Right lobe of liver (tissue), 6 donors: ENCODE data around the gene HDAC7. TPM values are rescaled to one million over a fixed set of nuclear protein-coding genes. Genes with fewer than 3 reads are reported as not detected.
A peak's percentile ranks its signal among the peaks of the same experiment; 100 is the strongest.

Experiments
- ATAC-seq, 4 donors: fragments of 200-7000 bp; cut with Tn5 transposase; one replicate each; pipeline ENCODE4 v1.9.1; 2020; ENCODE audit warnings: mild to moderate bottlenecking in 4 of 4, moderate library complexity in 4 of 4
- DNase-seq, 3 donors: peaks; one replicate each; pipeline ENCODE4 v3.0.0-alpha.2; 2020
- H3K27ac ChIP-seq, 3 donors: fragments of 200-600 bp; one replicate each; pipeline ENCODE4 v1.8.0; 2022
- H3K27me3 ChIP-seq, 2 donors: fragments of 200-600 bp; one replicate each; pipeline ENCODE4 v1.8.0; 2022
- H3K36me3 ChIP-seq, 4 donors: fragments of 200-600 bp; sonication (generic) in 1 of 4; one replicate each; pipeline versions ENCODE4 v1.5.1 to v1.8.0; 2017 to 2022; ENCODE audit warnings: control low read depth in 1 of 4
- H3K4me1 ChIP-seq, 4 donors: fragments of 200-600 bp; sonication (generic) in 1 of 4; one replicate each; pipeline versions ENCODE4 v1.5.1 to v1.8.0; 2017 to 2022; ENCODE audit warnings: control low read depth in 1 of 4
- H3K4me3 ChIP-seq, 3 donors: fragments of 200-600 bp; one replicate each; pipeline ENCODE4 v1.8.0; 2022
- H3K9me3 ChIP-seq, 4 donors: fragments of 200-600 bp; sonication (generic) in 1 of 4; one replicate each; pipeline versions ENCODE4 v1.5.1 to v1.8.0; 2017 to 2022; ENCODE audit warnings: control low read depth in 1 of 4
- CTCF ChIP-seq, 4 donors: fragments of 200-600 bp in 3 of 4; fragments of 450-650 bp in 1 of 4; IDR thresholded peaks; one replicate each; pipeline versions ENCODE4 v1.5.1 to v1.8.0; 2016 to 2022; ENCODE audit warnings: antibody characterized with exemption in 4 of 4, mild to moderate bottlenecking in 2 of 4
- POLR2A ChIP-seq: fragments of 450-650 bp; IDR thresholded peaks from one replicate; pipeline ENCODE4 v1.6.1; 2017; ENCODE audit warnings: antibody characterized with exemption, mild to moderate bottlenecking
- WGBS: methylation state at CpG from one replicate; pipeline ENCODE4 v1.1.6; 2018; ENCODE audit warnings: low coverage, low lambda C conversion rate; ENCODE audit not compliant: insufficient coverage; ENCODE audit errors: missing lambda C conversion rate; 5-methylcytosine and 5-hydroxymethylcytosine counted together
- intact Hi-C, 2 donors: fragments of 100-400 bp; cut with DNase I; formaldehyde crosslinking; loops; one replicate each; pipeline versions ENCODE4 v1.11.2 to v1.14.1; 2022
- total RNA-seq, 6 experiments: library from RNA; depleted of rRNA in 2 of 6; stranded (reverse); fragments of >200 nt in 2 of 6; fragmentation: NEBNext Ultra II Directional in 3 of 6; extraction: Animal tissue kit (Norgen Biotek cat#: 25700) in 3 of 6; gene quantifications; one replicate each; pipeline versions ENCODE4 v1.1.0 to v1.2.4, GENCODE V29; 2016 to 2023
- donor health status: DM: no; HTN: yes; CAD: no.
- donor health status: DM: no; HTN: no; CAD: no.
- donor health status: DM: no; HTN: no; CAD: no.
- donor health status: DM: no; HTN: yes; CAD: no.
- donor health status: DM: no; HTN: yes; CAD: no.

The HDAC7 gene
- total RNA-seq, 6 experiments from 2014 or later: 6.6 to 18.8 (median 8.4) TPM

- TF ChIP-seq POLR2A (no peak), CTCF (IDR thresholded peaks at IDR 0.05) (no peak)
- H3K27ac ChIP-seq: no peak overlapping the region
These were observed 14.3 kb downstream of the HDAC7 start for GRCh38 chr12:47805417-47805816.

GRCh38 chr12:47804171-47804570 lies 15.5 kb downstream of the HDAC7 start:
- no peak for TF ChIP-seq POLR2A
- H3K4me3 ChIP-seq: no peak overlapping the region
- intact Hi-C loops: no loop called here
- H3K9me3 ChIP-seq: no peaks in the 10 kb centered on the region
- peaks cover 0 to 18% (median 0%) of the 10 kb centered on the region in 4 donors for H3K4me1 ChIP-seq
- H3K27ac ChIP-seq: no peak overlapping the region
- WGBS: 62% methylated on average over 5 of the region's 8 CpGs
- no peaks in the 10 kb centered on the region for H3K36me3 ChIP-seq
- H3K27me3 ChIP-seq: no peaks in the 10 kb centered on the region
- ATAC-seq (no peak), DNase-seq (no peak)

More at GRCh38 chr12:47805417-47805816, 14.3 kb downstream of the HDAC7 start:
- H3K27me3 ChIP-seq: no peaks in the 10 kb centered on the region
- intact Hi-C loops: no loop called here
- peaks cover 0 to 20% (median 0%) of the 10 kb centered on the region in 4 donors for H3K4me1 ChIP-seq
- DNase-seq (no peak), ATAC-seq (no peak)
- 47% methylated on average over 2 of the region's 2 CpGs for WGBS
- no peaks in the 10 kb centered on the region for H3K9me3 ChIP-seq
- H3K36me3 ChIP-seq: no peaks in the 10 kb centered on the region
- H3K4me3 ChIP-seq: no peak overlapping the region

- H3K9me3 ChIP-seq: no peaks in the 10 kb centered on the region
- DNase-seq (no peak), ATAC-seq (peak; percentile 11 to 44 (median 14))
- no peak overlapping the region for H3K4me3 ChIP-seq
- WGBS: 25% methylated on average over 8 of the region's 12 CpGs
- H3K36me3 ChIP-seq: no peaks in the 10 kb centered on the region
- H3K4me1 ChIP-seq: peaks cover 0 to 15% (median 0%) of the 10 kb centered on the region in 4 donors
- intact Hi-C loops: no loop called here
- H3K27ac ChIP-seq: peak overlapping the region in 2 of 3 donors; percentile 45 to 60
- TF ChIP-seq CTCF (IDR thresholded peaks at IDR 0.05) (no peak), POLR2A (no peak)
- H3K27me3 ChIP-seq: no peaks in the 10 kb centered on the region
These were observed 16.4 kb downstream of the HDAC7 start for GRCh38 chr12:47803191-47803875.

- TF ChIP-seq POLR2A (no peak), CTCF (IDR thresholded peaks at IDR 0.05) (no peak)
- Histone ChIP-seq H3K36me3 (no peaks in the 10 kb centered on the region), H3K4me1 (peaks cover 0 to 15% (median 0%) of the 10 kb centered on the region in 4 donors), H3K27ac (peak overlapping the region in 2 of 3 donors; percentile 45 to 60), H3K27me3 (no peaks in the 10 kb centered on the region), H3K4me3 (no peak overlapping the region), H3K9me3 (no peaks in the 10 kb centered on the region)
- 35% methylated on average over 3 of the region's 5 CpGs for WGBS
- intact Hi-C loops: no loop called here
- no peak for ATAC-seq
- DNase-seq: no peak
These were observed 17.4 kb downstream of the HDAC7 start for GRCh38 chr12:47802312-47802711.

GRCh38 chr12:47801904-47802246 lies 17.8 kb downstream of the HDAC7 start:
- ATAC-seq (peak in 2 of 4 donors; percentile 14 to 16), DNase-seq (no peak)
- Histone ChIP-seq H3K27ac (peak overlapping the region in 2 of 3 donors; percentile 19 to 45), H3K27me3 (no peaks in the 10 kb centered on the region), H3K36me3 (no peaks in the 10 kb centered on the region), H3K9me3 (no peaks in the 10 kb centered on the region), H3K4me3 (no peak overlapping the region), H3K4me1 (peaks cover 0 to 15% (median 0%) of the 10 kb centered on the region in 4 donors)
- TF ChIP-seq POLR2A (no peak), CTCF (IDR thresholded peaks at IDR 0.05) (no peak)
- intact Hi-C loops: no loop called here
- 45% methylated on average over 7 of the region's 9 CpGs for WGBS
